Hypothalamus (tissue), 51 donors: ENCODE measurements around the gene TRMT2B.
"Not testable (repeated sequence)": the region's sequence is repeated elsewhere in the genome, so short reads cannot be mapped to it uniquely, and the experiment has no call there.

Experiments
- DNase-seq, 51 donors: peaks; one replicate each; lab custom pipeline; 2025; lab: John Stamatoyannopoulos, UW

The TRMT2B gene

GRCh38 chrX:101012031-101012430, 39.9 kb downstream of the TRMT2B start:
- not testable (repeated sequence) for DNase-seq

- DNase-seq, result no peak
Observed at GRCh38 chrX:101009090-101009489, 42.8 kb downstream of the TRMT2B start.

- DNase-seq, result no peak
Observed at GRCh38 chrX:100999451-100999850, 52.5 kb downstream of the TRMT2B start.

- DNase-seq, result peak in 2 of 51 donors; percentile 1 to 37
Observed at GRCh38 chrX:100995469-100995868, 56.4 kb downstream of the TRMT2B start.

- no peak for DNase-seq
Observed at GRCh38 chrX:100994352-100995281, 57.3 kb downstream of the TRMT2B start.

- no peak for DNase-seq
Observed at GRCh38 chrX:100990139-100990538, 61.8 kb downstream of the TRMT2B start.

- no peak for DNase-seq
Observed at GRCh38 chrX:100984818-100985217, 67.1 kb downstream of the TRMT2B start.

- not testable (repeated sequence) for DNase-seq
Observed at GRCh38 chrX:100981498-100981845, 70.4 kb downstream of the TRMT2B start.

- peak in 9 of 51 donors; percentile 0 to 30 (median 5) for DNase-seq
Observed at GRCh38 chrX:100980608-100981497, 71.1 kb downstream of the TRMT2B start.

- no peak for DNase-seq
Observed at GRCh38 chrX:100979881-100980607, 71.9 kb downstream of the TRMT2B start.

- no peak for DNase-seq
Observed at GRCh38 chrX:100976211-100976610, 75.7 kb downstream of the TRMT2B start.

- DNase-seq, result no peak
Observed at GRCh38 chrX:100975212-100975611, 76.7 kb downstream of the TRMT2B start.

GRCh38 chrX:100973411-100973810, 78.5 kb downstream of the TRMT2B start:
- no peak for DNase-seq

- DNase-seq, result no peak
Observed at GRCh38 chrX:100969936-100970335, 82.0 kb downstream of the TRMT2B start.

GRCh38 chrX:100969408-100969807, 82.5 kb downstream of the TRMT2B start, which contains the start of gene ARL13A:
ARL13A (plus strand) TSS chrX:100969708; CDS start chrX:100973690, 3,982 bp downstream.
- no peak for DNase-seq

GRCh38 chrX:100964362-100964761, 87.5 kb downstream of the TRMT2B start:
- no peak for DNase-seq

- DNase-seq, result no peak
Observed at GRCh38 chrX:100962811-100963210, 89.1 kb downstream of the TRMT2B start.
